Liver (tissue), 9 donors: ENCODE data around the gene IPO8. TPM values are rescaled to one million over a fixed set of nuclear protein-coding genes. Genes with fewer than 3 reads are reported as not detected.

Experiments used
- DNase-seq: peaks from one replicate; pipeline ENCODE4 v3.0.0-alpha.2; 2017; ENCODE audit warnings: low spot score
- H3K27ac ChIP-seq, 2 donors: one replicate each; pipeline ENCODE4 v1.7.0; 2013; ENCODE audit warnings: inconsistent platforms in 2 of 2, low read length in 2 of 2, control low read depth in 1 of 2, low read depth in 1 of 2, mild to moderate bottlenecking in 1 of 2
- H3K27me3 ChIP-seq, 4 donors: one replicate each; pipeline versions ENCODE4 v1.6.1 to v1.7.0; 2013; ENCODE audit warnings: low read length in 3 of 4, inconsistent platforms in 1 of 4, mild to moderate bottlenecking in 1 of 4, moderate library complexity in 1 of 4; ENCODE audit not compliant: control insufficient read depth in 4 of 4, insufficient read depth in 4 of 4
- H3K36me3 ChIP-seq, 4 donors: one replicate each; pipeline versions ENCODE4 v1.6.1 to v1.7.0; 2013; ENCODE audit warnings: low read length in 3 of 4, mild to moderate bottlenecking in 3 of 4, low read depth in 1 of 4, moderate library complexity in 1 of 4; ENCODE audit not compliant: control insufficient read depth in 4 of 4, insufficient read depth in 3 of 4
- H3K4me1 ChIP-seq, 4 donors: one replicate each; pipeline versions ENCODE4 v1.6.1 to v1.7.0; 2013; ENCODE audit warnings: low read length in 3 of 4, mild to moderate bottlenecking in 3 of 4, moderate library complexity in 1 of 4; ENCODE audit not compliant: control insufficient read depth in 4 of 4, insufficient read depth in 4 of 4
- H3K4me3 ChIP-seq, 3 donors: one replicate each; pipeline versions ENCODE4 v1.6.1 to v1.7.0; 2013; ENCODE audit warnings: low read length in 3 of 3, control low read depth in 1 of 3, low read depth in 1 of 3, mild to moderate bottlenecking in 1 of 3
- H3K9ac ChIP-seq, 2 donors: one replicate each; pipeline ENCODE4 v1.7.0; 2013; ENCODE audit warnings: low read length in 2 of 2, mild to moderate bottlenecking in 2 of 2, moderate library complexity in 2 of 2, control low read depth in 1 of 2, low read depth in 1 of 2
- H3K9me3 ChIP-seq, 4 donors: one replicate each; pipeline versions ENCODE4 v1.6.1 to v1.7.0; 2013; ENCODE audit warnings: low read length in 3 of 4; ENCODE audit not compliant: control insufficient read depth in 4 of 4
- EGR1 ChIP-seq, 2 donors: IDR thresholded peaks; 2 replicates each; pipeline ENCODE4 v1.6.1; 2016 to 2018; ENCODE audit warnings: antibody characterized with exemption in 2 of 2, low read depth in 2 of 2
- FOXA1 ChIP-seq: IDR thresholded peaks from 2 replicates; pipeline ENCODE4 v1.6.1; 2016; ENCODE audit warnings: antibody characterized with exemption
- FOXA2 ChIP-seq: IDR thresholded peaks from 2 replicates; pipeline ENCODE4 v1.6.1; 2016; ENCODE audit warnings: antibody characterized with exemption
- GABPA ChIP-seq, 2 donors: IDR thresholded peaks in 1 of 2; conservative IDR thresholded peaks in 1 of 2; 2 replicates each; pipeline ENCODE4 v1.6.1; 2016; ENCODE audit warnings: antibody characterized with exemption in 2 of 2, mild to moderate bottlenecking in 1 of 2, moderate library complexity in 1 of 2
- HNF4A ChIP-seq, 2 donors: conservative IDR thresholded peaks; 2 replicates each; pipeline ENCODE4 v1.6.1; 2016; ENCODE audit warnings: antibody characterized with exemption in 2 of 2, mild to moderate bottlenecking in 2 of 2
- HNF4G ChIP-seq: IDR thresholded peaks from 2 replicates; pipeline ENCODE4 v1.6.1; 2016; ENCODE audit warnings: antibody characterized with exemption
- JUND ChIP-seq, 2 donors: IDR thresholded peaks; 2 replicates each; pipeline ENCODE4 v1.6.1; 2016; ENCODE audit warnings: antibody characterized with exemption in 2 of 2
- NR2F2 ChIP-seq: IDR thresholded peaks from 2 replicates; pipeline ENCODE4 v1.6.1; 2016; ENCODE audit warnings: antibody characterized with exemption
- RAD21 ChIP-seq, 2 donors: IDR thresholded peaks; 2 replicates each; pipeline ENCODE4 v1.6.1; 2016; ENCODE audit warnings: antibody characterized with exemption in 2 of 2, mild to moderate bottlenecking in 2 of 2
- REST ChIP-seq: IDR thresholded peaks from 2 replicates; pipeline ENCODE4 v1.6.1; 2016; ENCODE audit warnings: antibody characterized with exemption, mild to moderate bottlenecking
- RXRA ChIP-seq, 2 donors: IDR thresholded peaks; 2 replicates each; pipeline ENCODE4 v1.6.1; 2017 to 2018; ENCODE audit warnings: antibody characterized with exemption in 2 of 2, mild to moderate bottlenecking in 1 of 2
- SP1 ChIP-seq: IDR thresholded peaks from 2 replicates; pipeline ENCODE4 v1.6.1; 2018; ENCODE audit warnings: antibody characterized with exemption, mild to moderate bottlenecking
- TAF1 ChIP-seq: conservative IDR thresholded peaks from 2 replicates; pipeline ENCODE4 v1.6.1; 2016; ENCODE audit warnings: antibody characterized with exemption, mild to moderate bottlenecking
- YY1 ChIP-seq: IDR thresholded peaks from 2 replicates; pipeline ENCODE4 v1.6.1; 2016; ENCODE audit warnings: antibody characterized with exemption, mild to moderate bottlenecking
- ZBTB33 ChIP-seq: IDR thresholded peaks from 2 replicates; pipeline ENCODE4 v1.6.1; 2016; ENCODE audit warnings: antibody characterized with exemption
- WGBS: extraction: QIAGEN DNeasy Blood & Tissue Kit; methylation state at CpG from one replicate; pipeline ENCODE4 v1.1.7; 2013; 5-methylcytosine and 5-hydroxymethylcytosine counted together
- polyA plus RNA-seq, 2 donors: library from polyadenylated mRNA; stranded (reverse) in 1 of 2; unstranded in 1 of 2; fragments of 200-250 nt in 1 of 2; fragments of >200 nt in 1 of 2; fragmentation: Nextera tagmentation in 1 of 2; extraction: Ambion mirVana in 1 of 2; gene quantifications; one replicate each; pipeline versions ENCODE4 v1.2.1 to v1.2.3, GENCODE V29; 2013 to 2015
- total RNA-seq, 2 donors: library from RNA; depleted of rRNA; stranded (reverse); fragments of >200 nt; gene quantifications; one replicate each; pipeline ENCODE4 v1.2.3, GENCODE V29; 2014
- TF ChIP-seq, protein P1 (sequence below): fragments of 150-350 bp; IDR thresholded peaks from 2 replicates; pipeline ENCODE4 v1.5.1; 2017; ENCODE audit warnings: improper control_type of control experiment, low read depth, low read length; ENCODE audit not compliant: missing input control
- TF ChIP-seq, protein P2 (sequence below): IDR thresholded peaks from 2 replicates; pipeline ENCODE4 v1.6.1; 2016; ENCODE audit warnings: antibody characterized with exemption
- donor health status: healthy.
- donor health status: healthy.
- donor health status: healthy.
- donor health status: healthy.
- donor health status: healthy.

Gene IPO8
- total and polyA plus RNA-seq, 4 donors, result 8.0 to 33.0 (median 18.4) TPM

- TF ChIP-seq, protein P1, sequence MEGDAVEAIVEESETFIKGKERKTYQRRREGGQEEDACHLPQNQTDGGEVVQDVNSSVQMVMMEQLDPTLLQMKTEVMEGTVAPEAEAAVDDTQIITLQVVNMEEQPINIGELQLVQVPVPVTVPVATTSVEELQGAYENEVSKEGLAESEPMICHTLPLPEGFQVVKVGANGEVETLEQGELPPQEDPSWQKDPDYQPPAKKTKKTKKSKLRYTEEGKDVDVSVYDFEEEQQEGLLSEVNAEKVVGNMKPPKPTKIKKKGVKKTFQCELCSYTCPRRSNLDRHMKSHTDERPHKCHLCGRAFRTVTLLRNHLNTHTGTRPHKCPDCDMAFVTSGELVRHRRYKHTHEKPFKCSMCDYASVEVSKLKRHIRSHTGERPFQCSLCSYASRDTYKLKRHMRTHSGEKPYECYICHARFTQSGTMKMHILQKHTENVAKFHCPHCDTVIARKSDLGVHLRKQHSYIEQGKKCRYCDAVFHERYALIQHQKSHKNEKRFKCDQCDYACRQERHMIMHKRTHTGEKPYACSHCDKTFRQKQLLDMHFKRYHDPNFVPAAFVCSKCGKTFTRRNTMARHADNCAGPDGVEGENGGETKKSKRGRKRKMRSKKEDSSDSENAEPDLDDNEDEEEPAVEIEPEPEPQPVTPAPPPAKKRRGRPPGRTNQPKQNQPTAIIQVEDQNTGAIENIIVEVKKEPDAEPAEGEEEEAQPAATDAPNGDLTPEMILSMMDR, result no peak
- TF ChIP-seq ZBTB33, result no peak
- TF ChIP-seq TAF1, result no peak
Measured at GRCh38 chr12:30698346-30698745, 2.7 kb upstream of the IPO8 start (continued).

- no peak overlapping the region for H3K27ac ChIP-seq
- TF ChIP-seq EGR1 (IDR thresholded peaks at IDR 0.05; ENCODE audit: low read depth in 2 of 2) (no peak), GABPA (IDR thresholded peaks at IDR 0.05 in 1 of 2, conservative IDR thresholded peaks at IDR 0.05 in 1 of 2) (no peak), RXRA (IDR thresholded peaks at IDR 0.05) (no peak), RAD21 (IDR thresholded peaks at IDR 0.05) (no peak), NR2F2 (no peak), YY1 (no peak), HNF4A (conservative IDR thresholded peaks at IDR 0.05) (no peak), FOXA2 (no peak), ZBTB33 (no peak), TAF1 (no peak), HNF4G (no peak), JUND (IDR thresholded peaks at IDR 0.05) (no peak), FOXA1 (no peak), SP1 (no peak)
- TF ChIP-seq, protein P2, sequence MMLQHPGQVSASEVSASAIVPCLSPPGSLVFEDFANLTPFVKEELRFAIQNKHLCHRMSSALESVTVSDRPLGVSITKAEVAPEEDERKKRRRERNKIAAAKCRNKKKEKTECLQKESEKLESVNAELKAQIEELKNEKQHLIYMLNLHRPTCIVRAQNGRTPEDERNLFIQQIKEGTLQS, result no peak
- H3K4me3 ChIP-seq, result no peak overlapping the region
- no peak overlapping the region for H3K9ac ChIP-seq
- H3K27me3 ChIP-seq, result no peaks in the 10 kb centered on the region
- 96% methylated on average over 7 of the region's 7 CpGs for WGBS
- H3K4me1 ChIP-seq, result peaks cover 0 to 32% (median 16%) of the 10 kb centered on the region in 4 donors
- no peaks in the 10 kb centered on the region for H3K9me3 ChIP-seq
- no peaks in the 10 kb centered on the region for H3K36me3 ChIP-seq
- no peak for DNase-seq
Measured at GRCh38 chr12:30696943-30697342, 1.3 kb upstream of the IPO8 start.

GRCh38 chr12:30696486-30696885, 817 bp upstream of the IPO8 start:
- 91% methylated on average over 14 of the region's 14 CpGs for WGBS
- no peaks in the 10 kb centered on the region for H3K36me3 ChIP-seq
- no peak overlapping the region for H3K4me3 ChIP-seq
- no peak for DNase-seq
- peaks cover 0 to 32% (median 16%) of the 10 kb centered on the region in 4 donors for H3K4me1 ChIP-seq
- H3K27ac ChIP-seq, result no peak overlapping the region
- TF ChIP-seq REST, result no peak
- H3K9ac ChIP-seq, result peak overlapping the region in 1 of 2 donors; percentile 48
- no peaks in the 10 kb centered on the region for H3K27me3 ChIP-seq
- H3K9me3 ChIP-seq, result no peaks in the 10 kb centered on the region
